ENCODE measurements around the gene SLC6A20. TPM values are rescaled to one million over a fixed set of nuclear protein-coding genes. Genes with fewer than 3 reads are reported as not detected.

SLC6A20 gene
- total RNA-seq, 4 donors from 2014 or later, result 2.6 TPM; not detected in 3

DNA sequence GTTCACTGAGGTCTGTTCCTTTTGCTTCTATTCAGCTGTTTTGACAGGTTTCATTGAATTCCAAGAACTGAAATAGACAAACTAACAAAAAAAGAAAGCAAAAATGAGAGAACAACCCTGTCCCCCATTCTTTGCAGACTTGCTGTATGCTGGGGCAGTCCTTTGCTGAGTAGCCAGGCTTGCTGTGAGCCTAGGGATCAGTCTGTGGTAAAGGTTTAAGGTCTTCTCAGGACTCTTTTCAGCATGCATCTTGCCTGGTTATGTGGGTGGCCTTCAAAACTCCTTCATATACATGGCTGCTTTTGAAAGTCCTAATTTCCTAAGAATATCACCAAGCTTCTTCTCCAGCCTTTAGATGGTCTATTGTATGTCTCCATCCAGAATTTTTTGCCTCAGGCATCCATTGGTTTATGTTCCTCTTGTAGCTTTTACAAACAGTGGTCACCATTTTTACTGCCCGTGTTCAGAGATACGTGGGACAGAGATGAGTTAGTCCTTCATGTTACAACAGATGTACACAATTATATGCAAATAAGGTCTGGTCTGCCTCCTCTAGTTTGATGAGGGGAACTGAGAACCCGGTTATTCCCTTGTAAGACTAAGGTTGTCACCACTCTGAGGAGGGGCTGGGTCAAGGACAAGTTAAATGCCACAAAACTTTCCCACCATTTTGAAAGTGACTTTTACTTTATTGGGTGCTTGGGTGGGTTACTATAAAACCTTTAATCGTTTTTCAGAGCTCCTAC is 65.8 kb downstream of the SLC6A20 start:
- intact Hi-C loops (cut with DNase I; ENCODE audit: low total_unique reads), result no loop called here
- no peaks in the 10 kb centered on the region for H3K36me3 ChIP-seq
- TF ChIP-seq POLR2A (IDR thresholded peaks at IDR 0.05), result no peak
- TF ChIP-seq, protein P1, sequence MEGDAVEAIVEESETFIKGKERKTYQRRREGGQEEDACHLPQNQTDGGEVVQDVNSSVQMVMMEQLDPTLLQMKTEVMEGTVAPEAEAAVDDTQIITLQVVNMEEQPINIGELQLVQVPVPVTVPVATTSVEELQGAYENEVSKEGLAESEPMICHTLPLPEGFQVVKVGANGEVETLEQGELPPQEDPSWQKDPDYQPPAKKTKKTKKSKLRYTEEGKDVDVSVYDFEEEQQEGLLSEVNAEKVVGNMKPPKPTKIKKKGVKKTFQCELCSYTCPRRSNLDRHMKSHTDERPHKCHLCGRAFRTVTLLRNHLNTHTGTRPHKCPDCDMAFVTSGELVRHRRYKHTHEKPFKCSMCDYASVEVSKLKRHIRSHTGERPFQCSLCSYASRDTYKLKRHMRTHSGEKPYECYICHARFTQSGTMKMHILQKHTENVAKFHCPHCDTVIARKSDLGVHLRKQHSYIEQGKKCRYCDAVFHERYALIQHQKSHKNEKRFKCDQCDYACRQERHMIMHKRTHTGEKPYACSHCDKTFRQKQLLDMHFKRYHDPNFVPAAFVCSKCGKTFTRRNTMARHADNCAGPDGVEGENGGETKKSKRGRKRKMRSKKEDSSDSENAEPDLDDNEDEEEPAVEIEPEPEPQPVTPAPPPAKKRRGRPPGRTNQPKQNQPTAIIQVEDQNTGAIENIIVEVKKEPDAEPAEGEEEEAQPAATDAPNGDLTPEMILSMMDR (IDR thresholded peaks at IDR 0.05), result no peak
- H3K4me3 ChIP-seq, result no peak overlapping the region
- H3K9me3 ChIP-seq, result no peaks in the 10 kb centered on the region
- no peaks in the 10 kb centered on the region for H3K4me1 ChIP-seq
- no peaks in the 10 kb centered on the region for H3K27me3 ChIP-seq
- DNase-seq, result no peak
- H3K27ac ChIP-seq, result no peak overlapping the region

DNA sequence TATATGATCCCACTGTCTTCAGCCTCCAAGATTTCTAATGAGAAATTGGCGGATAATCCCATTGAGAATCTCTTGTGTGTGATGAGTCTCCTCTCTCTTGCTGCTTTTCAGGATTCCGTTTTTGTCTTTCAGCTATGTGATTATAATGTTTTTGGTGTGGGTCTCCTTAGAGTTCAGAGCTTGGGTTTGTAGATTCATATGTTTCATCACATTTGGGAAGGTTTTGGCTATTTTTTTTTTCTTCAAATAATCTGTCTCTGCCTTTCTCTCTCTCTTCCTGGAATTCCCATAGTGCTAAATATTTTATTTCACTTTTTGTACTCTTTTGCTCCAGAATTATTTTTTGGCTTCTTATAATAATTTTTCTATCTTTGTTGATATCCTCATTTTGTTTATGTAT is 66.7 kb downstream of the SLC6A20 start:
- H3K36me3 ChIP-seq, result no peaks in the 10 kb centered on the region
- intact Hi-C loops (cut with DNase I; ENCODE audit: low total_unique reads), result no loop called here
- no peaks in the 10 kb centered on the region for H3K4me1 ChIP-seq
- H3K27ac ChIP-seq, result no peak overlapping the region
- no peaks in the 10 kb centered on the region for H3K9me3 ChIP-seq
- DNase-seq, result no peak
- H3K4me3 ChIP-seq, result no peak overlapping the region
- TF ChIP-seq POLR2A (IDR thresholded peaks at IDR 0.05), result no peak
- TF ChIP-seq, protein P1 (IDR thresholded peaks at IDR 0.05), result no peak
- H3K27me3 ChIP-seq, result no peaks in the 10 kb centered on the region

DNA sequence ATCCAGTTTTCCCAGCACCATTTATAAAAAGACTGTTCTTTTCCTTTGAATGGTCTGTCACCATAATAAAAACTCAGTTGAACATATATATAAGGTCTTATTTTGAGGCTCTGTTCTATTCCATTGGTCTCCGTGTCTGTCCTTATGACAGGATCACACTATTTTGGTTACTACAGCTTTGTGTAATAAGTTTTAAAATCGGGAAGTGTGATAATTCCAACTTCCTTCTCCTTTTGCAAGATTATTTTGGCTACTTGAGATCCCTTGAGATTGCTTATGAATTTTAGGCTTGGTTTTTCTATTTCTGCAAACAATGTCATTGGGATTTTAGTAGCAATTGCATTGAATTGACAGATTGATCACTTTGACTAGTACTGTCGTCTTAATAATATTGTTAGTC is 71.4 kb downstream of the SLC6A20 start:
- no peaks in the 10 kb centered on the region for H3K36me3 ChIP-seq
- H3K9me3 ChIP-seq, result no peaks in the 10 kb centered on the region
- no peaks in the 10 kb centered on the region for H3K4me1 ChIP-seq
- no peaks in the 10 kb centered on the region for H3K27me3 ChIP-seq
- intact Hi-C loops (cut with DNase I; ENCODE audit: low total_unique reads), result no loop called here
- no peak for TF ChIP-seq POLR2A (IDR thresholded peaks at IDR 0.05)
- TF ChIP-seq, protein P1 (IDR thresholded peaks at IDR 0.05), result no peak
- no peak overlapping the region for H3K27ac ChIP-seq
- no peak for DNase-seq
- H3K4me3 ChIP-seq, result no peak overlapping the region

DNA sequence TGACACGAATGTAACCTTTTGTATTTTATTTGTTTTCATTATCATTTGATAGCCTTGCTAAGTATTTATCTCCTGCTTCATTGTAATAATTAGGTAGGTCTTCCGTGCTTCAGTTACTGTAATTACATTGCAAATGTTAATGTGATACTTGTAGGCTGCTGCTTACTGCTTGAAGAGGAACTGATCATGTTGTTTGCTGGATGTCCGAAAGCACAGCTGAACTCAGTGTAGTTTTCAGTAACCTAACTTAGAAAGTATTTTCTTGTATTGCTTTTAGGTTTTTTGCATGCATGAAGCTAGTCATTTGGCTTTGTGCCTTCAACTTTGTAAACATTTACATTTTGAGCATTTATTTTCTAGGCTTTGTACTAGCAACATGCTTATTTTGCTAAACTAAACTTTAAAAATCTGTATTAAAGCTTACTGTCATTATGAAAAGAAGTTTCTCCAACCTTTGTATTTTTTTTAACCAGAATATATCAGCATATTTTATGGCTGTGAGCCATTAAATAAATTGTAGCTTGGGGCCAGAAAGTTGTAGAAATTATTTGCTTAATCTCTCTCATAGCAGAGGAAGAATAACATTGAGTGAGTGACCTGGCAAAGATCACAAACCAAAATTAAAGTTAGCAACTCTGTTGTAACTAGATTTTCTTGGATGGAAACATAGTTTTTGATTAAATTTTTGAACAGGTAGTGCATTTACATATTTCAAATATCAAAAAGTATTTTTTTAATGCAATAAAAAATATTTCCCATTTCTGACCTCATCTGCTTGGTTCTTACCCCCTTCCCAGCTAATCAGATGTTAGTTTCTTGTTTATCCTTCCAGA is 76.5 kb downstream of the SLC6A20 start:
- no peak for DNase-seq
- TF ChIP-seq, protein P1 (IDR thresholded peaks at IDR 0.05), result no peak
- TF ChIP-seq POLR2A (IDR thresholded peaks at IDR 0.05), result no peak
- H3K27me3 ChIP-seq, result no peaks in the 10 kb centered on the region
- H3K9me3 ChIP-seq, result no peaks in the 10 kb centered on the region
- no peak overlapping the region for H3K4me3 ChIP-seq
- intact Hi-C loops (cut with DNase I; ENCODE audit: low total_unique reads), result no loop called here
- no peak overlapping the region for H3K27ac ChIP-seq
- H3K4me1 ChIP-seq, result no peaks in the 10 kb centered on the region
- no peaks in the 10 kb centered on the region for H3K36me3 ChIP-seq

DNA sequence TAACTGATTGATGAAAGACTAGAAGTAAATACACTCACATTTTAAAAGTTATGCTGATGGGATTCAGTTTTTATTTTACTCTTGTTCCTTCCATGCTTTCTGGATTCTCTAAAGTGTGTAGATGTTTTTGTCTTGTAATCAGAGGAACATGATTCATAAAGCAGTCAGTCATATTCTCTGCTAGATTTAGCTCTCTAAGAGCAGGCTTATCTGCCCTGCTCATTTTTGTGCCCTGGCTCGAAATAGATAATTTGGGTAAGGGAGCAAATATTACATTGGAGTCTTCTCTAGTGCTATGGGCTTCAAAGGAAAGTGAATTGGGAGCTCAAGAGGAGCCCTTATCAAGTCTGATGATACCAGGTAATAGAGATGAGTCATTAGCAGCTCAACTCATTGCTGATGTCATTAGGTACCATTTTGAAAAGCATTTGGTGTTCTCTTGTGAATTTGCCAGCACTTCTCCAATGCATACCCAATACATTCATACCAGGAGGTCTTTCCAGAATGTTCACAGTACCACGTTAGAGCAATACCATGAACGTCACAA is 79.5 kb downstream of the SLC6A20 start:
- H3K9me3 ChIP-seq, result no peaks in the 10 kb centered on the region
- H3K27ac ChIP-seq, result no peak overlapping the region
- DNase-seq, result no peak
- no peaks in the 10 kb centered on the region for H3K27me3 ChIP-seq
- H3K36me3 ChIP-seq, result no peaks in the 10 kb centered on the region
- no peaks in the 10 kb centered on the region for H3K4me1 ChIP-seq
- intact Hi-C loops (cut with DNase I; ENCODE audit: low total_unique reads), result no loop called here
- no peak overlapping the region for H3K4me3 ChIP-seq
- TF ChIP-seq, protein P1 (IDR thresholded peaks at IDR 0.05), result no peak
- no peak for TF ChIP-seq POLR2A (IDR thresholded peaks at IDR 0.05)
